IMR-90 (cell line): ENCODE results near the gene P2RX3.

Experiments used
- POLR2A ChIP-seq: IDR thresholded peaks from 2 replicates; pipeline ENCODE4 v1.6.1; 2012; ENCODE audit warnings: mild to moderate bottlenecking, low read depth, low read length
- TF ChIP-seq, protein P1 (sequence below): conservative IDR thresholded peaks from 2 replicates; pipeline ENCODE4 v1.5.1; 2012; ENCODE audit warnings: mild to moderate bottlenecking, low read depth, low read length, improper control_type of control experiment

DNA sequence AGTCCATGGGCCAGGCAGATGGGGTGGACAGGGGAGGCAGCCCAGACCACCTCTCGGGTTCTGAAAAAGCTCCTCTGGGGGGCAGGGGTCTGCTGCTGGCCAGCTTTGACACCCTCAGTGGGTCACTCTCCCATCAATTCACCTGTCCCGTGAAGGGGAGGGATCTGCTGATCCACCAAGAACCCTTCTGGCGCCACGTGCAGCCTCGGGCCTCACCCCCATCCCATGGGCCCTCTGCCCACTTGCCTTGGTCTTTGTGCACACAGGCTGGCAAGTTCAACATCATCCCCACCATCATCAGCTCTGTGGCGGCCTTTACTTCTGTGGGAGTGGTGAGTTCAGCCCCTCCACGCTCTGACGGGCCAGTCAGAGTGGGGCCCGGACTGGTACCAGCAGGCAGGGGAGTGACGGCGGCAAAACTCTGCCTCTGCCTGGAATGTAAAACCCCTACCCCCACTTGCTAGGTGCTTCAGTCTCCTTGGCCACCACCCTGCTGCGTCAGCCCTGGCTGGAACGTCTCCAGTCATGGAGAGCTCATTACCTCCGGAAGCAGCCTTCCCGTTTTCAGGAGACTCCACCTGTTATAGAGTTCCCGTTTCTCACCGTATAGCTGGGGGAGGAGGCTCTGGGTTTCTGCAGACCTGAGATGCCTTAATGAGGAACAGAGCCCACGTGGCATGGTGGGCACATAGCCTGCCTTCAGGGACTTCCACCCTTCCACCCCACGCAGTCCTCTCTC, 30.1 kb downstream of the P2RX3 start:
- TF ChIP-seq POLR2A: no peak
- TF ChIP-seq, protein P1, sequence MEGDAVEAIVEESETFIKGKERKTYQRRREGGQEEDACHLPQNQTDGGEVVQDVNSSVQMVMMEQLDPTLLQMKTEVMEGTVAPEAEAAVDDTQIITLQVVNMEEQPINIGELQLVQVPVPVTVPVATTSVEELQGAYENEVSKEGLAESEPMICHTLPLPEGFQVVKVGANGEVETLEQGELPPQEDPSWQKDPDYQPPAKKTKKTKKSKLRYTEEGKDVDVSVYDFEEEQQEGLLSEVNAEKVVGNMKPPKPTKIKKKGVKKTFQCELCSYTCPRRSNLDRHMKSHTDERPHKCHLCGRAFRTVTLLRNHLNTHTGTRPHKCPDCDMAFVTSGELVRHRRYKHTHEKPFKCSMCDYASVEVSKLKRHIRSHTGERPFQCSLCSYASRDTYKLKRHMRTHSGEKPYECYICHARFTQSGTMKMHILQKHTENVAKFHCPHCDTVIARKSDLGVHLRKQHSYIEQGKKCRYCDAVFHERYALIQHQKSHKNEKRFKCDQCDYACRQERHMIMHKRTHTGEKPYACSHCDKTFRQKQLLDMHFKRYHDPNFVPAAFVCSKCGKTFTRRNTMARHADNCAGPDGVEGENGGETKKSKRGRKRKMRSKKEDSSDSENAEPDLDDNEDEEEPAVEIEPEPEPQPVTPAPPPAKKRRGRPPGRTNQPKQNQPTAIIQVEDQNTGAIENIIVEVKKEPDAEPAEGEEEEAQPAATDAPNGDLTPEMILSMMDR: no peak
